Effector memory CD8-positive, alpha-beta T cell (primary cell): Measurements from ENCODE around the gene FAM53B.
A peak's percentile ranks its signal among the peaks of the same experiment; 100 is the strongest.
"Not testable (repeated sequence)": the region's sequence is repeated elsewhere in the genome, so short reads cannot be mapped to it uniquely, and the experiment has no call there.

ENCODE experiments used
- ATAC-seq: fragments of 150-1000 bp; cut with Tn5 transposase; replicated peaks from 2 replicates; pipeline ENCODE4 v1.10.0; 2021; ENCODE audit warnings: mild to moderate bottlenecking, moderate library complexity
- DNase-seq, 3 experiments: peaks; one replicate each; pipeline ENCODE4 v3.0.0; 2021
- H3K27ac Mint-ChIP-seq, 2 donors: one replicate each; pipeline ENCODE4 v1.8.0; 2022; ENCODE audit warnings: mild to moderate bottlenecking in 2 of 2, mixed read lengths in 2 of 2, moderate library complexity in 2 of 2
- H3K27me3 Mint-ChIP-seq, 2 donors: one replicate each; pipeline ENCODE4 v1.8.0; 2022; ENCODE audit warnings: mixed read lengths in 2 of 2
- H3K36me3 Mint-ChIP-seq: one replicate; pipeline ENCODE4 v1.8.0; 2022; ENCODE audit warnings: mild to moderate bottlenecking, moderate library complexity, mixed read lengths; ENCODE audit not compliant: insufficient read depth
- H3K4me1 Mint-ChIP-seq, 2 donors: one replicate each; pipeline ENCODE4 v1.8.0; 2022; ENCODE audit warnings: low read depth in 2 of 2, mixed read lengths in 2 of 2
- H3K4me3 Mint-ChIP-seq, 2 donors: one replicate each; pipeline ENCODE4 v1.8.0; 2022; ENCODE audit warnings: mild to moderate bottlenecking in 2 of 2, mixed read lengths in 2 of 2, moderate library complexity in 2 of 2
- H3K9me3 Mint-ChIP-seq, 2 donors: one replicate each; pipeline ENCODE4 v1.8.0; 2022; ENCODE audit warnings: mixed read lengths in 2 of 2
- total RNA-seq, 9 experiments: gene quantifications; one replicate each; lab custom pipeline; 2026; lab: John Stamatoyannopoulos, UW

FAM53B gene, protein sequence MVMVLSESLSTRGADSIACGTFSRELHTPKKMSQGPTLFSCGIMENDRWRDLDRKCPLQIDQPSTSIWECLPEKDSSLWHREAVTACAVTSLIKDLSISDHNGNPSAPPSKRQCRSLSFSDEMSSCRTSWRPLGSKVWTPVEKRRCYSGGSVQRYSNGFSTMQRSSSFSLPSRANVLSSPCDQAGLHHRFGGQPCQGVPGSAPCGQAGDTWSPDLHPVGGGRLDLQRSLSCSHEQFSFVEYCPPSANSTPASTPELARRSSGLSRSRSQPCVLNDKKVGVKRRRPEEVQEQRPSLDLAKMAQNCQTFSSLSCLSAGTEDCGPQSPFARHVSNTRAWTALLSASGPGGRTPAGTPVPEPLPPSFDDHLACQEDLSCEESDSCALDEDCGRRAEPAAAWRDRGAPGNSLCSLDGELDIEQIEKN
- 49.1 to 204 (median 114) reads per million in 9 experiments for total RNA-seq

DNA sequence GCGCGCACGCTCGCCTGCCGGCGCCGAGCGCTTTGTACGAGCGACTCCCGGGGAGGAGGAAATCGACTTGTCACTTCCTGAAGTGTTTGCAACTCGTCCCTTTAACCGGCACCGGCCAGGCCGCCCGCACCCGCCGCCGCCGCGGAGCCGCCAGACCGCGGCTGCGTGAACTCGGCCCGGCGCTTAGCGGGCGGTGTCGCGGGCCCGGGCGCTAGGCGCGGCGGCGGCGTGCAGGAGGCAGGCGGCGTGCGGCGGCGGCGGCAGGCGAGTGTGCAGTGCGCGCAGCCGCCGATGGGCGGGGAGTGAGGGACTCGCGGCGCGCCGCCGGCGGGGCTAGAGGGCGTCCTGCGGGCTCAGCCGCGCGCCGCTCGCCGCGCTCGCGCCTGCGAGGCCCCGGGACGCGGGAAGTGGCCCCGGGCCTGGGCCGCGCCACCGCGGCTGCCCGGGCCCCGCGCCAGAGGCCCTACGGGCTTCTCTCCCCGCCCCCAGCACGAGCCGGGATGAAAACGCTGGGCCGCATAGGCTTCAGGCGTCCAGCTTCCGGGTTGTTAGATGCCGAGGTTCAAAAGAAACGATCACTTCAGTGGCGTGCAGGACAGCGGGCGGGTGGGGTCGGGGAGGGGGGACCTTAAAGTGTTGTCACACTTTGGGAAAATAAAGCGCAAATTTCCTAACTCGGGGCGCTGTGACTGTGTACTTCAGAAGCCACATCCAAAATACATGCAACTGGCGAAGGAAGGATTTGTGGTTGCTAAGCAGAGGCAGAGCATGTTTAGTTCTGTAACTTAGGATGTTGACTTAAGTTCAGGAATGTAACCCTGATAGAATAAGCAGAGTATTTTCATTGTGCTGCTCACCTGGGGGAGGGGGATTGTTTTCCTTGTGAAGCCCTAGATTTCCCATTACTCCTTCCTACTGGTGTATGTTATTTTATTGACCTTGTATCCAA, at the start of gene FAM53B:
Gene FAM53B, minus strand, starts transcription at position 277 of the 949 bp plus-strand sequence. CDS start 37,665 bp downstream, outside the sequence.
- Mint-ChIP-seq H3K4me3 (peak within 1 kb of the TSS; percentile 91 to 93), H3K27me3 (no peaks in the 10 kb centered on the region), H3K4me1 (peaks cover 37 to 48% of the 10 kb centered on the region in 2 donors), H3K9me3 (no peaks in the 10 kb centered on the region), H3K36me3 (peaks cover 46% of the 10 kb centered on the region), H3K27ac (peak within 1 kb of the TSS; percentile 96 to 98)
- ATAC-seq (peak; percentile 75), DNase-seq (peak; percentile 75 to 82 (median 75))

DNA sequence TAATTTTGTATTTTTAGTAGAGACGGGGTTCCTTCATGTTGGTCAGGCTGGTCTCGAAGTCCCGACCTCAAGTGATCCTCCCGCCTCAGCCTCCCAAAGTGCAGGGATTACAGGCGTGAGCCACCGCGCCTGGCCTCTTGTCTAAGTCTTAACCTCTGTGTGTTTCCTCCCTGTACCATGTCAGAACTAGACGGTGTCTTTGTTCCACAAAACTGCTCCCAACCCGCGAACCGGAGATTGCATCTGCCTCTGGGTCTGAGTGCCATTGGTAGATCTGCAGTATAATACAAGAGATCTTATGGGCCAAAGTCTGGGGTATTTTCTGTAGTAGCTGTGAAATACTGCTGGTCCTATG, 48.8 kb upstream of the FAM53B start:
- Mint-ChIP-seq H3K4me3 (peak overlapping the region; percentile 96 to 99), H3K27me3 (peaks cover under 1 to 1% of the 10 kb centered on the region in 2 donors), H3K9me3 (no peaks in the 10 kb centered on the region), H3K4me1 (peaks cover 15 to 18% of the 10 kb centered on the region in 2 donors), H3K27ac (peak overlapping the region; percentile 97 to 99), H3K36me3 (peaks cover 30% of the 10 kb centered on the region)
- no peak for DNase-seq
- no peak for ATAC-seq

DNA sequence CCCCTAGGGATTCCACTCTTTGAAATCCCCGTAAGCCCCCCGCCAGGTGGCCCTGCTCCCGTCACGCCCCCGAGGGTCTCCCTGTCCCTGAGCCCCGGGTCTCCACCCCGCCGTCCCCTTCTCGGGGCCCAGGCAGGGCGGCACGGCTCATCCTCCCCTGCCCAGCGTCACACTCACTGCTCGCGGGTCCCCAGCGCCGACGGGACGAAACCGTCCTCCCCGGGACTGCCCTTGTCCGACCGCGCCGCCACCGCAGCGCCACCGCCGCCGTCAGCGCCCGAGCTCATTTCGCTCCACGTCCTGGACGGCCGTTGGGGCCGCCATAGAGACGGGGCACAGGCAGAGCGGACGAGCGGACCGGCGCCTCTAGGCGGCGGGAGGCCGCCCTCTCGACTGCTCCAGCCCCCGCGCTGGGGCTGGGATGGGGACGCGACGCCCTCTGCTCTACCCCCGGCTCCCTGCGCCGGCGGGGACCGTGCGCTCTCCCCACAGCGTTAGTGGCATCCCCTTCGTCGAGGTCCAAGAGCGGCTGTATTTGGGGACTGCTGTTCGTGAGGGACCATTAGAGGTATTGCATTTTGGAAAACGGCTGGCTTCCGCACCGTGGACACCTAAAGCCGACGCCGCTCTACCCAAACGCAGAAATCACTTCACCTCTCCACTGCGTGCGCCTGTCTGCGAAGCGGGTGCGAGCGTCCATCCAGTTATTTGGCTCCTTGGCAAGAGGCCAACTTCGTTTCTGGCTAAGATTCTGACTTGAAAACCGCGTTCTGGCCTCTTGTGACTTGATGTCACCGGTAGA, 47.6 kb upstream of the FAM53B start, which contains the start of gene EEF1AKMT2:
Gene EEF1AKMT2, minus strand, starts transcription at position 341 of the 802 bp plus-strand sequence. Its CDS starts 54 bp downstream, at position 287.
- H3K4me3 Mint-ChIP-seq = peak within 1 kb of the TSS; percentile 96 to 99
- H3K27me3 Mint-ChIP-seq = no peaks in the 10 kb centered on the region
- peaks cover 42% of the 10 kb centered on the region for H3K36me3 Mint-ChIP-seq
- H3K4me1 Mint-ChIP-seq = peaks cover 15 to 18% of the 10 kb centered on the region in 2 donors
- peak; percentile 69 to 81 (median 79) for DNase-seq
- ATAC-seq = peak; percentile 94
- no peaks in the 10 kb centered on the region for H3K9me3 Mint-ChIP-seq
- peak within 1 kb of the TSS; percentile 97 to 99 for H3K27ac Mint-ChIP-seq

DNA sequence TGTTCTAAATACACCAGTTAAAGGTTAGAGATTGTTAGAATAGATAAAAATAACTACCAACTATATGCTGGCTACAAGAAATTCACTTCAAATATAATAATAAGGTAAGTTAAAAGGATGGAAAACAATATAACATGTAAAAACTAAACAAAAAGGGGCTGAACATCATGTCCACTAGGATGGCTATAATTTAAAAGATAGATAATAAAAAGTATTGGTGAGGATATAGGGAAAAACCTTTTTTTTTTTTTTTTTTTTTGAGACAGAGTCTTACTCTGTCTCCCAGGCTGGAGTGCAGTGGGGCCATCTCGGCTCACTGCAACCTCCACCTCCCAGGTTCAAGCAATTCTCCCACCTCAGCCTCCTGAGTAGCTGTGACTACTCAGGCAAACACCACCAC, 38.7 kb upstream of the FAM53B start:
- not testable (repeated sequence) for DNase-seq, H3K27me3 Mint-ChIP-seq, H3K4me3 Mint-ChIP-seq, H3K9me3 Mint-ChIP-seq, H3K27ac Mint-ChIP-seq, ATAC-seq, H3K4me1 Mint-ChIP-seq
- H3K36me3 Mint-ChIP-seq = peaks cover 85% of the 10 kb centered on the region

DNA sequence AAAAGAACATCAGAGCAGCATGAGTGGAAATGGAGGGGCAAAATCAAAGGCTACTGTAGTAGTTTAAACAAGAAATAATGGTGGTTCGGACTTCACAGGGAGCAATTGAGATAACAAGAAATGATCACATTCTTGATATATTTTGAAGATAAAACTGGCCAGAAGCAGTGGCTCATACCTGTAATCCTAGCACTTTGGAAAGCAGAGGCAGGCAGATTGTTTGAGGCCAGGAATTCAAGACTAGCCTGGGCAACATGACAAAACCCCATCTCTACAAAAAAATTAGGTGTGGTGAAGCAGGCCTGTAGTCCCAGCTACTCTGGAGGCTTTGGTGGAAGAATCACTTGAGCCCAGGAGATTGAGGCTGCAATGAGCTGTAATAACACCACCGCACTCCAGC, 24.6 kb upstream of the FAM53B start:
- DNase-seq (no peak), ATAC-seq (no peak)
- Mint-ChIP-seq H3K36me3 (peaks cover 56% of the 10 kb centered on the region), H3K4me3 (no peak overlapping the region), H3K27me3 (no peaks in the 10 kb centered on the region), H3K27ac (peak overlapping the region in 1 of 2 donors; percentile 41), H3K4me1 (peaks cover 0 to 4% of the 10 kb centered on the region in 2 donors), H3K9me3 (no peaks in the 10 kb centered on the region)

DNA sequence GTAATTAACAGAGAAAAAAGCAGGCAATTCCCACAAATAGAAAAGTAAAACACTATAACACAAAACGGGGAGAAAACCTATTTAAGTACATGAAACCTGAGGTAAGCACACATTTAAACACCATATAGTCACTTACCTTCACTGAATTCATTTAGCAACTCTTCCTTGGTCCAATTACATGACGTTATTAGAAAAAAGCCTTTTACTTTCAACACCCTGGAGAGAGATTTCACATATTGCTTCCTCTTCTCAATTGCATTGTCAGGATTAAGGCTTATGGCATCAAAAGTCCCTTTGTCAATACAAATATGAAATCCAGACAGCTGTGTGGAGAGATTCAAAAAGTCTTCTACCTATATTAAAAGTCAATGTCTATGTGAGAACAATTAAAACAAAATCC, 21.1 kb upstream of the FAM53B start:
- no peaks in the 10 kb centered on the region for H3K9me3 Mint-ChIP-seq
- H3K27ac Mint-ChIP-seq = no peak overlapping the region
- DNase-seq (no peak), ATAC-seq (no peak)
- peaks cover 53% of the 10 kb centered on the region for H3K36me3 Mint-ChIP-seq
- H3K27me3 Mint-ChIP-seq = no peaks in the 10 kb centered on the region
- peaks cover 0 to 4% of the 10 kb centered on the region in 2 donors for H3K4me1 Mint-ChIP-seq
- H3K4me3 Mint-ChIP-seq = no peak overlapping the region

DNA sequence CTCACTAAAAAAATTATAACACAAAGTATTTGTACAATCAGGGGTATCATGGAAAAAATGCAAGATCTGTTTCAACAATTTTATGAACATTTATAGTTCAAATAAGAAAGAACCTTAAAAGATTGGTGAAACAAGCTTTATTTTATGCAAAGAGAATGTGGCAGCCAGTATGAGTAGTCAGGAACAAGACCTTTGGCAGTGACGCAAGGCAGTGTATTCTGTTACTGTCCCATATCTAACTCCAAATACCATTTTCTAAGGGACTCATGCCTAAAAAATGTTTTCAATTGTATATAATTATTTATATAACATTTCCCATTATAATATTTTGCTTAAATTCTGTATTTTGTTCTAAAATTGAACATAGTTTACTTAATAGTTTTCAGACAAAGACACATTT, 19.1 kb upstream of the FAM53B start:
- ATAC-seq (no peak), DNase-seq (no peak)
- Mint-ChIP-seq H3K9me3 (no peaks in the 10 kb centered on the region), H3K27me3 (no peaks in the 10 kb centered on the region), H3K4me3 (no peak overlapping the region), H3K27ac (no peak overlapping the region), H3K36me3 (peaks cover 58% of the 10 kb centered on the region), H3K4me1 (peaks cover 0 to 4% of the 10 kb centered on the region in 2 donors)

DNA sequence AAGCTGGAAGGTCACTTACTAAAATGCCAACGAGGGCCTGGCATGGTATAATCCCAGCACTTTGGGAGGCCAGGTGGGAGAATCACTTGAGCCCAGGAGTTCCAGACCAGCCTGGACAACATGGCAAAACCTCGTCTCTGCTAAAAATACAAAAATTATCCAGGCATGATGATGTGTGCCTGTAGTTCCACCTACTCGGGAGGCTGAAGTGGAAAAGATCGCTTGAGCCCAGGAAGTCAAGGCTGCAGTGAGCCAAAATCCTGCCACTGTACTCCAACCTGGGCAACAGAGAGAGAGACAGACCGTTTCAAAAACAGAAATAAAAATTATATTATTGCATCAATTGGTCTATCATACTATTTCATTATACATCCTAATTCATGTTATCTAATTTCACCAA, 18.1 kb upstream of the FAM53B start:
- Mint-ChIP-seq H3K4me1 (no peaks in the 10 kb centered on the region), H3K27me3 (no peaks in the 10 kb centered on the region), H3K27ac (no peak overlapping the region), H3K9me3 (no peaks in the 10 kb centered on the region), H3K4me3 (no peak overlapping the region), H3K36me3 (peaks cover 49% of the 10 kb centered on the region)
- no peak for DNase-seq
- no peak for ATAC-seq

DNA sequence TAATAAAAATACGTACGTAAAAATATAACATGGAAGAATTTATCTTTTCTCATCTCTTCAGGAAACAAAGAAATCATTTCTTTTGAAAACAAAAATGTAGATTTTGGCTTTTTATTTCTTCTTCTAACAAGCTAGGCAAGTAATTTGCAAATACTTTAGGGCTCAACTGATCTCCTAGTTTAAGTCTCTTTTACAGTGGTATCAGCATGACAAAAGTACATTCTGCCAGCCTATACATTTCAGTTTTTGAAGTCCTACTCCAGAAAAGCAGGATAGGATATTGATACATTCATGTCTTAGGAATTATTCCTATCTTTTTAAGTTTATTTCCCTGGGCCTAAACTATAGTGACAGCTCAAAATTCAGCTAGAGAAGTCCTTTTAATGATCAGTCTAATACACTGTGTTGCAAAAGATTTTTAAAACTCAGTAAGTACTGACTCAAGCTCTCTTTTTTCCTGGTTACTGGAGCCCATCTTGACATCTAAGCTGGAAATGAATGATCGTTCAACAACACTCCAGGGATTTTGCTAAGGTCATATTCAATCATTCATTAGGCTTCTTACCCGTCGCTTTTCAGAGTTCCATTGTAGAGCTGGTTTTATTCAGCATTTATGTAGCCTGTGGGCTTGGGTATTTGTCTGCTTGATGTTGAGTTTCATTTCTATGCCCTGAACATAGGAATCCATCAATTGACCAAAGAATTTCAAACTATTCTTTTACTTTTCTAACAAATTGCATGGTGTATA, 12.2 kb upstream of the FAM53B start:
- peaks cover 39% of the 10 kb centered on the region for H3K36me3 Mint-ChIP-seq
- no peaks in the 10 kb centered on the region for H3K9me3 Mint-ChIP-seq
- H3K27me3 Mint-ChIP-seq = no peaks in the 10 kb centered on the region
- DNase-seq (no peak), ATAC-seq (no peak)
- no peak overlapping the region for H3K27ac Mint-ChIP-seq
- no peaks in the 10 kb centered on the region for H3K4me1 Mint-ChIP-seq
- no peak overlapping the region for H3K4me3 Mint-ChIP-seq

DNA sequence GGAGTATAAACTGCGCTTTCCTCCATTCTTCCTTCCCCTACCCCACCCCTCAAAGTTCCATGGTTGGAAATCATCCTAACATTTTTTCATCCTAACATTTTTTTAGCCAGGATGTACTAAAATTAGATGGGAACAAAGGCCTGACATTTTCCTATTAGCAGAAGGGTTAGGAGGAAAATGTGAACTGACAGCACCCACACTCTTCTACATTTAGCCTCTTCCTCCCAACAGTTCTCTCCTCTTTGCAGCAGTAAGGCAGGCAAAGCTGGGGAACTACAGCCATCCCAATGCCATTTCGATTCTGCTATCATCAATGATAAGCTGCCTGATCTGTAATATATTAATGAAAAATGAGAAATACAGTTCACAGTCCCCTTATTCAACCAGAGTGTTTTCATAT, 11.4 kb upstream of the FAM53B start:
- H3K4me3 Mint-ChIP-seq = no peak overlapping the region
- ATAC-seq (no peak), DNase-seq (no peak)
- H3K4me1 Mint-ChIP-seq = no peaks in the 10 kb centered on the region
- H3K27me3 Mint-ChIP-seq = no peaks in the 10 kb centered on the region
- no peaks in the 10 kb centered on the region for H3K9me3 Mint-ChIP-seq
- no peak overlapping the region for H3K27ac Mint-ChIP-seq
- peaks cover 38% of the 10 kb centered on the region for H3K36me3 Mint-ChIP-seq

DNA sequence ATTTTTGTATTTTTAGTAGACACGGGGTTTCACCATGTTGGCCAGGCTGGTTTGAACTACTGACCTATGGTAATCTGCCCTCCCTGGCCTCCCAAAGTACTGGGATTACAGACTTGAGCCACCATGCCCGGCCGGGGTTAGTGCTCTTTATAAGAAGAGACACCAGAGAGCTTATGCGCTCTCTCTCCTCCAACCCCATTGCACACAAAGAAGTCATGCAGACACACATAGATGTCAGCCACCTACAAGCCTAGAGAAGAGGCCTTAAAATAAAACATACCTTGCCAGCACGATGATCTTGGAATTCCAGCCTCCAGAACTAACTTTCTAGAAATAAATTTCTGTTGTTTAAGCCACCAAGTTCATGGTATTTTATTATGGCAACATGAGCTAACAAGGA, 10.0 kb upstream of the FAM53B start:
- ATAC-seq (no peak), DNase-seq (no peak)
- H3K4me1 Mint-ChIP-seq = no peaks in the 10 kb centered on the region
- no peaks in the 10 kb centered on the region for H3K9me3 Mint-ChIP-seq
- no peak overlapping the region for H3K27ac Mint-ChIP-seq
- H3K4me3 Mint-ChIP-seq = no peak overlapping the region
- H3K27me3 Mint-ChIP-seq = no peaks in the 10 kb centered on the region
- peaks cover 24% of the 10 kb centered on the region for H3K36me3 Mint-ChIP-seq

DNA sequence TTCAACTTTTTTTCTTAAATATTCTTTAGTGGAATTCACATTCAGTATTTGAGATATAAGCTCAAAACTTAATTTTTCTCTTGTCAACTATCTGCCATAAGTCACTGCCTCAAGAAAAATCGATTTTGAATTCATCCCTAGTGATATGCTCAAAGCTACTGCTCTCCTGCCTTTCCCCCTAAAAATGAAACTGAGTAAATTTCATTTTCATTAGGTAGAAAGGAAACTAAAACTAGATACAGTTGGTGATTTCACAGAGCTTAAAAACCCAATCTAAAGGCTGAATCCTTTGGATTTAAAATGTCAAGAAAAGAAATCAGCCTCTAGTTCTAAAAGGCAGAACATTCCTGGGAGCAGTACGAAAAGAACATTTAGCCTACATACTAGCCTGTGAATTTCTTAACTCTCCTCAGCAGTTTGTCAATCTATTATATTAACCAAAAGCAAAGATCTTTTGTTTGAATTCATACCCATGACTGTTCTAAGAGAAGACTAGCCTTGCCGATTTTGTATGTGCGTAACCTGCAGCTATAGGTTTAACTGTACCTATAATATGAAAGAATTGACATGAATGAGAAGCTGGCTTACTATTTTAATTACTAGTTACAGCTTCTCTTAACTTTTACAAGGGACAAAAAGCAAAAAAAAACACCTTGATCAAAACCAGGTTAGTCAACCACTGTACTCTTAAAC, 4.9 kb upstream of the FAM53B start:
- peak overlapping the region in 1 of 2 donors; percentile 75 for H3K27ac Mint-ChIP-seq
- H3K27me3 Mint-ChIP-seq = no peaks in the 10 kb centered on the region
- DNase-seq (no peak), ATAC-seq (no peak)
- no peak overlapping the region for H3K4me3 Mint-ChIP-seq
- H3K9me3 Mint-ChIP-seq = no peaks in the 10 kb centered on the region
- peaks cover 9 to 15% of the 10 kb centered on the region in 2 donors for H3K4me1 Mint-ChIP-seq
- H3K36me3 Mint-ChIP-seq = peaks cover 11% of the 10 kb centered on the region
